ENCODE data around the gene BCKDHA. TPM values are rescaled to one million over a fixed set of nuclear protein-coding genes. Genes with fewer than 3 reads are reported as not detected.

Gene BCKDHA
- total RNA-seq, 1 experiment from 2014 or later: 33.6 TPM

DNA sequence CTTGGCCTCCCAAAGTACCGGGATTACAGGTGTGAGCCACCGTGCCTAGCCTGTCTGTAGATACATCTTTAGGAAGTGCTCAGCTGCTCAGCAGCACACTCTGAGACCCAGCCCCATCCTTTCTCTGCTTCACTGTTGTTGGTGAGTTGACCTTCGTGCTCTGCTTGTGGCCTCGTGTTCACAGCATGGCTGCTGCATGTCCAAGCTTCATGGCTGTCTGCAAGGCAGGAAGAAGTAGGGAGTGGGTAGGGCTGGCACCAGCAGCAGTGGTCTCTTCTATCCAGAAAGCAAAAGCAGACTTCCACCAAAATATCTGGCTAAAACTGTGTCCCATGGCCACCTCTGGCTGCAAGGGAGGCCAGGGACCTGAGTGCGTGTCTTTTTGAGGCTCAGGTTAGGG, 15.3 kb downstream of the BCKDHA start:
- Mint-ChIP-seq H3K27me3 (ENCODE audit: insufficient read depth, unreplicated experiment) (no peaks in the 10 kb centered on the region), H3K27ac (ENCODE audit: low read depth, unreplicated experiment) (no peak overlapping the region), H3K4me1 (ENCODE audit: insufficient read depth, unreplicated experiment) (peaks cover 19% of the 10 kb centered on the region), H3K36me3 (ENCODE audit: insufficient read depth, unreplicated experiment) (peaks cover 53% of the 10 kb centered on the region), H3K9me3 (ENCODE audit: unreplicated experiment) (no peaks in the 10 kb centered on the region), H3K4me3 (ENCODE audit: unreplicated experiment) (no peak overlapping the region)
- no peak for DNase-seq (ENCODE audit: unreplicated experiment)
- TF ChIP-seq CTCF (IDR thresholded peaks at IDR 0.05; ENCODE audit: unreplicated experiment): no peak
- POLR2A ChIA-PET: interaction anchor here (0.7 kb wide), 1 partner anchor 1953 kb away, joined by 3 read pairs; no protein-coding TSS in a partner anchor
- intact Hi-C loops (cut with micrococcal nuclease): no loop called here
- no TSS peak for BruUV-seq (replicated peaks)
- CTCF ChIA-PET: no interaction called here

DNA sequence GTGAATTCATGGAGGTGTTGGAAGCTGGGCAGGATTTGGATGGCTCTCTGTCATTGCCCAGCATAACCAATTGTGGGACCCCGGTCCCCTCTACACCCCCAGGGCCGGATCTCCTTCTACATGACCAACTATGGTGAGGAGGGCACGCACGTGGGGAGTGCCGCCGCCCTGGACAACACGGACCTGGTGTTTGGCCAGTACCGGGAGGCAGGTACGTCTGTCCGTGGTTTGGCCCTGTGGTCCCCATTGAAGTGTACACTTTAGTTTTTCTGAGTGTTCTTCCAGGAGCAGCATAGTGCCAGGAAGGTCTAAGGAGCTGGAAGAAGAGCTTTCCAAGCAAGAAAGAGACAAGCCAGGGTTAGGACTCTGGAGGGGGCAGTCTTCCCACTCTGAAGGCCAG, 16.3 kb downstream of the BCKDHA start:
- intact Hi-C loops (cut with micrococcal nuclease): no loop called here
- H3K4me3 Mint-ChIP-seq (ENCODE audit: unreplicated experiment): no peak overlapping the region
- POLR2A ChIA-PET: no interaction called here

GRCh38 chr19:41414461-41414860, 16.8 kb downstream of the BCKDHA start:
- no peaks in the 10 kb centered on the region for H3K9me3 Mint-ChIP-seq (ENCODE audit: unreplicated experiment)
- intact Hi-C loops (cut with micrococcal nuclease): no loop called here
- H3K4me3 Mint-ChIP-seq (ENCODE audit: unreplicated experiment): no peak overlapping the region
- no peak for DNase-seq (ENCODE audit: unreplicated experiment)
- H3K36me3 Mint-ChIP-seq (ENCODE audit: insufficient read depth, unreplicated experiment): peaks cover 68% of the 10 kb centered on the region
- H3K27me3 Mint-ChIP-seq (ENCODE audit: insufficient read depth, unreplicated experiment): no peaks in the 10 kb centered on the region
- H3K4me1 Mint-ChIP-seq (ENCODE audit: insufficient read depth, unreplicated experiment): peaks cover 14% of the 10 kb centered on the region
- POLR2A ChIA-PET: no interaction called here
- CTCF ChIA-PET: interaction anchor here (0.9 kb wide), 1 partner anchor 9 kb away, joined by 3 read pairs; no protein-coding TSS in a partner anchor
- BruUV-seq (replicated peaks): no TSS peak
- TF ChIP-seq CTCF (IDR thresholded peaks at IDR 0.05; ENCODE audit: unreplicated experiment): no peak
- H3K27ac Mint-ChIP-seq (ENCODE audit: low read depth, unreplicated experiment): no peak overlapping the region

More for the DNA sequence above, 16.3 kb downstream of the BCKDHA start:
- no TSS peak for BruUV-seq (replicated peaks)
- no peaks in the 10 kb centered on the region for H3K9me3 Mint-ChIP-seq (ENCODE audit: unreplicated experiment)
- H3K36me3 Mint-ChIP-seq (ENCODE audit: insufficient read depth, unreplicated experiment): peaks cover 62% of the 10 kb centered on the region
- H3K27me3 Mint-ChIP-seq (ENCODE audit: insufficient read depth, unreplicated experiment): no peaks in the 10 kb centered on the region
- CTCF ChIA-PET: interaction anchor here (0.9 kb wide), 1 partner anchor 9 kb away, joined by 3 read pairs; no protein-coding TSS in a partner anchor
- no peak overlapping the region for H3K27ac Mint-ChIP-seq (ENCODE audit: low read depth, unreplicated experiment)
- TF ChIP-seq CTCF (IDR thresholded peaks at IDR 0.05; ENCODE audit: unreplicated experiment): no peak
- H3K4me1 Mint-ChIP-seq (ENCODE audit: insufficient read depth, unreplicated experiment): peaks cover 19% of the 10 kb centered on the region
- no peak for DNase-seq (ENCODE audit: unreplicated experiment)

DNA sequence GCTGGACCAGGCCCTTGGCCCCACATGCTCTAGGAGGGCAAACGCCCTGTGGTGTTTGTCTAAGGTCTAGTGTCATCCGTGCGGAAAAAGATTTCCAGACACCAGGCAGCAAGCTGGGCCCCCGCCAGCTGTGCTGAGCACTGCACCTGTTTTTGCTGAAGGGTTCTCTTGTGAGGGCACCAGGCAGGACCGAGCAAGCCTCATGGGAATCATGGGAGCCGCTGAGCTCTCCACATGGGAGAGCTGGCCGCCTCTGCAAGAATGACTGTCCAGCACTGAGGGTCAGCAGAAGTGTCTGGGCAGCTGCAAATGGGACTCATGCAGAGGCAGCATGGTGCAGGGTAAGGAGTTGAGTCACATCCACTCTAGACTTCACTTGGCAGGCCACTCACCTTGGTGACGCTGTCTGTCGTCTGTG, 17.5 kb downstream of the BCKDHA start:
- Mint-ChIP-seq H3K4me3 (ENCODE audit: unreplicated experiment) (no peak overlapping the region), H3K36me3 (ENCODE audit: insufficient read depth, unreplicated experiment) (peaks cover 67% of the 10 kb centered on the region), H3K27ac (ENCODE audit: low read depth, unreplicated experiment) (no peak overlapping the region), H3K4me1 (ENCODE audit: insufficient read depth, unreplicated experiment) (peaks cover 7% of the 10 kb centered on the region), H3K9me3 (ENCODE audit: unreplicated experiment) (no peaks in the 10 kb centered on the region), H3K27me3 (ENCODE audit: insufficient read depth, unreplicated experiment) (no peaks in the 10 kb centered on the region)
- intact Hi-C loops (cut with micrococcal nuclease): no loop called here
- ChIA-PET CTCF (interaction anchor here (0.8 to 1.3 kb wide), 3 partner anchors 10 to 155 kb away, joined by 3 to 5 read pairs (median 3); no protein-coding TSS in a partner anchor), POLR2A (interaction anchor here (0.6 kb wide), 1 partner anchor 951 kb away, joined by 3 read pairs; no protein-coding TSS in a partner anchor)
- BruUV-seq (replicated peaks): no TSS peak
- no peak for DNase-seq (ENCODE audit: unreplicated experiment)
- no peak for TF ChIP-seq CTCF (IDR thresholded peaks at IDR 0.05; ENCODE audit: unreplicated experiment)
